NCI-H146 (cell line): Measurements from ENCODE around the gene CETP.
"Not testable (repeated sequence)": the region's sequence is repeated elsewhere in the genome, so short reads cannot be mapped to it uniquely, and the experiment has no call there.

Experiments used
- DNase-seq: peaks from one replicate; lab custom pipeline; 2025; lab: John Stamatoyannopoulos, UW

The CETP gene

DNA sequence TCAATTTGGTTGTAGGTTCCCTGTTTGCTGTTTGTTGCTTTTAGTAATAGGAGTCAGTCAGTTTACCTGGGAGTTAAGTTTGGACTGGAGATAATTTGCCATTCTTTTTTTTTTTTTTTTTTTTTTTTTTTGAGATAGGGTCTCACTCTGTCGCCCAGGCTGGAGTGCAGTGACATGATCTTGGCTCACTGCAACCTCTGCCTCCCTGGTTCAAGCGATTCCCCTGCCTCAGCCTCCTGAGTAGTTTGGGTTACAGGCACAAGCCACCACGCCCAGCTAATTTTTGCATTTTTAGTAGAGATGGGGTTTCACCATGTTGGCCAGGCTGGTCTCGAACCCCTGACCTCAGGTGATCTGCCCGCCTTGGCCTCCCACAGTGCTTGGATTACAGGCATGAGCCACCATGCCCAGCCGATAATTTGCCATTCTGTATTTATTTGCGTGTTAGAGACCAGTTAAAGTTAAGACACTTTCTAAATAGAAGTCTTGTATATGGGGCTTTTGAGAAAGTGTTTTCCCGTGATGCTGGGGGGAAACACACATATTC is 27.1 kb upstream of the CETP start:
- not testable (repeated sequence) for DNase-seq

DNA sequence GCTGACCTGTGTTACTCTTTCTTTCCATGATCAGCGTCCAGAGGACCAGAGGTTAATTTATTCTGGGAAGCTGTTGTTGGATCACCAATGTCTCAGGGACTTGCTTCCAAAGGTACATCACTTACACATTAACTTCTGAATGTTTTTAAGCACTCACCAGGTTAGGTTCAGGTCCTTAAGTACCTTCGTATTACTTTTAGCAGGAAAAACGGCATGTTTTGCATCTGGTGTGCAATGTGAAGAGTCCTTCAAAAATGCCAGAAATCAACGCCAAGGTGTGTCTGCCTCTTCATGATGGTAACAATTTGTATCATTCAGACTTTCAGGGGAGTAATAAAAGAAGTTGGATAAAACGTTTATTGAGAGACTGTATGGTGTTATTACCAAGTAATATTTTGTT is 26.5 kb upstream of the CETP start:
- no peak for DNase-seq

DNA sequence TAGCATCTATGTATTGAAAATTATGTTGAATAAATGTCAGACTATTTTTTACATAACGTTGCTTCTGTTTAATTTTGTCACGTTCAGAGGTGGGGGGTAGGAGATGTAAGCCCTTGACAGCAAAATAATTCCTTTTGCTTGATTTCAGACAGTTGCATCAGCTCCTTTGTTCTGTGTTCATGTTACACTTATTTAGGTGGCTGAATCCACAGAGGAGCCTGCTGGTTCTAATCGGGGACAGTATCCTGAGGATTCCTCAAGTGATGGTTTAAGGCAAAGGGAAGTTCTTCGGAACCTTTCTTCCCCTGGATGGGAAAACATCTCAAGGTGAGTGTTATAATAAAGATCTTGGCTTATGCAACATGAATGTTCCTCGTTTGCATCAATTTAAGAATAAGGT is 25.3 kb upstream of the CETP start:
- no peak for DNase-seq

DNA sequence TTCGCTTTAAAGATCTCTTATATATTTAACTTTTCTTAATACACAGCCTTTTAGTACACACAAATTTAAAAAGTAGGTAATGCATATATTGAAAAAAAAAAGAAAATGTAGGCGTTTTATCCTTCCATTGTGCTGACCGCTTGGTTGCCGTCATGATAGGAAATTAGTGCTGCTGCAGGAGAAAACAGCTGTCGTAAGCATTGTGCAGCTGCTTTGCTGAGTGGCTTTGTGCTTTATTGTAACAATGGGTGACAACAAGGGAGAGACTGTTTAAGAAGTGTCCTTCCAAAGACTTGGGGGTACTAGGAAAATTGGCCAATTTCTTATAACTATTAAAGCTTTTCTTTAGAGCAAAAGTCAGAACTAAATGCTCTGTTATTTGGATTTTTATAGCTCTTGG is 24.8 kb upstream of the CETP start:
- no peak for DNase-seq

- DNase-seq = no peak
Measured at GRCh38 chr16:56938664-56939513, 22.9 kb upstream of the CETP start.

DNA sequence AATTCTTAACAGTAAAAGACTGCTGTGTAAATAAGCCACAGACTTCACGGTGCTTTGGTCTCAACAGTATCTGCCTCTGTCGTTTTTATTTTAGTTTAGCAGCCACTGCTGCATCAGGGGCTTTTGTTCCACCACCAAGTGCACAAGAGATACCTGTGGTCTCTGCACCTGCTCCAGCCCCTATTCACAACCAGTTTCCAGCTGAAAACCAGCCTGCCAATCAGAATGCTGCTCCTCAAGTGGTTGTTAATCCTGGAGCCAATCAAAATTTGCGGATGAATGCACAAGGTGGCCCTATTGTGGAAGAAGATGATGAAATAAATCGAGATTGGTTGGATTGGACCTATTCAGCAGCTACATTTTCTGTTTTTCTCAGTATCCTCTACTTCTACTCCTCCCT is 21.9 kb upstream of the CETP start:
- peak; percentile 42 for DNase-seq

- no peak for DNase-seq
Measured at GRCh38 chr16:56941092-56941491, 20.7 kb upstream of the CETP start.

- DNase-seq = no peak
Measured at GRCh38 chr16:56941856-56942331, 19.9 kb upstream of the CETP start.

GRCh38 chr16:56943761-56944375 is 17.9 kb upstream of the CETP start:
- no peak for DNase-seq

- DNase-seq = no peak
Measured at GRCh38 chr16:56944954-56945839, 16.6 kb upstream of the CETP start.

DNA sequence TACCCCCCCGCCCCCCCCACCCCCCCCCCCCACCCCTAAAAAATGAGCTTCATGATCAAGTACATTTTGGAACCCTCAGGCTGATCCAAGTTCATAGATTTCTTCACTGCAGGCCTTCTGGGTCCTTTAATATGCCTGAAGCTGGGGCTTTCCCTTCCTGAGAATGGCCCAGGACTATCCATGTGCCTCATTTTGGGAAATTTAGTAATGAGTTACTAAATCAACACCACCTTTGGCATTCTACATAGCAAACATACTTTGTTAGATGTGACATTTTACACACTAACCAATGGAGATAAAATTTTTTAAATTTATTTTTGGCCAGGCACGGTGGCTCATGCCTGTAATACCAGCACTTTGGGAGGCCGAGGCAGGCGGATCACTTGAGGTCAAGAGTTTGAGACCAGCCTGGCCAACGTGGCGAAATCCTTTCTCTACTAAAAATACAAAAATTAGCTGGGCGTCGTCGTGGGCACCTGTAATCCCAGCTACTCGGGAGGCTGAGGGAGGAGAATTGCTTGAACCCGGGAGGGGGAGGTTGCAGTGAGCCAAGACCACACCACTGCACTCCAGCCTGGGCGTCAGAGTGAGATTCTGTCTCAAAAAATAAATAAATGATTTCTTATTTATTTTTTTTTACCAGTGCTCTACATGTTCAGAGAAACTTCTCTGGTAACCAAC is 15.8 kb upstream of the CETP start:
- no peak for DNase-seq

DNA sequence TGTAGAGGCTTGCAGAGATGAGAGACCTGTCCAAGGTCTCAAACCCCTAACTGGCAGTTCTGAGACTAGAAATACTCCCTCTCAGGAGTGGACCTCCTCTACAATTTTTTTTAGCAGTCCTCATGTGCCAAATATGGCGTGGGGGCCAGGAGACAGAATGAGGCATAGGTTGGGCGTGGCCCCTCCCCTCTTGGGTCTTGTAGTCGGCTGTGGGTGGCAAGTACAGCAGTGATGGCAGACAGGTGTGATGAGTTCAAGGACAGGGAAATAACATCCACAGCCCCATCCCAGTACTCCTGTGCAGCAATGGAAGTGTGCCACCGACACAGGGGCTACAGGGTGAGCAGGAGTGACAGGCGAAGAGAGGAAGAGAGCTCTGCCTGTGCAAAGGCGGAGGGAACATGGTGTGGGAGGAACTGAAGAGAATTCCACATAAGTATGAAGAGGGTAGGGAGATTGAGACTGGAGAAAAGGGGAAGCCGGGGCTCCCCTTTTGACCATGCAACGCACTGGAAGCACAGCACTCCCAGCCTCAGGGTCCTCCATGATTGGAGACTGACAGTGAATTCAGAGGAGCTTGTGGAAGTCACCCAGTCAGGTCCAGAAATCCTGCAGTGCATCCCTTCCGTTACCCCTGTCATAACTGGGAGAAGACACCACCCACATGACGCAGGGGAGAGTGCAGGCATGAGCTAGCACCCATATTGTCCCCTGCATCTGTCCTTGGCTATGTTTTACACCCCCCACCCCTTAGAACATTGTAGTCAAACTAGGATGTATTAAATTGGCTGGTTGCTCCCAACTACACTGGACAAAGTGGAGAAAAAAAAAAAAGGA is 14.8 kb upstream of the CETP start:
- no peak for DNase-seq

GRCh38 chr16:56947604-56947995 is 14.2 kb upstream of the CETP start:
- no peak for DNase-seq

GRCh38 chr16:56948234-56948633 is 13.5 kb upstream of the CETP start:
- no peak for DNase-seq

DNA sequence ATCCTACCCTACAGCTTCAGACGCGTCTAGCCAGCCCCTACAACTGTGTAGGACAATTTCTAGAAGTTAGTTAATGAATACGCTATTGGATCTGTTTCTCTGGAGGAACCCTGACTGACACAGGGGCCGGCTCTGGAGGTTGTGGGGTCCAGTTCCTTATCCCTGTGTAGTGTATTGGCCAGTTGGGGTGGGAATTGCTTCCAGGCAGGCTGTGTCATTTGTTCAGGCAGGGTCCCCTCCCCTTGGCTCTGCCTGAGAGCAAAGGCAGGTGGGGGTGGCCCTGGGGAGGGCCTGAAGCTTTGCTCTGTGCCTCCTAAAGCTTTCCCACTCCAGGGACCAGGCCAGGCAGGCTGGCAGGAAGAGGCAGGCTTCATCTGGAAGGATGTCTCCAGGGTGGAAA is 11.7 kb upstream of the CETP start:
- no peak for DNase-seq

DNA sequence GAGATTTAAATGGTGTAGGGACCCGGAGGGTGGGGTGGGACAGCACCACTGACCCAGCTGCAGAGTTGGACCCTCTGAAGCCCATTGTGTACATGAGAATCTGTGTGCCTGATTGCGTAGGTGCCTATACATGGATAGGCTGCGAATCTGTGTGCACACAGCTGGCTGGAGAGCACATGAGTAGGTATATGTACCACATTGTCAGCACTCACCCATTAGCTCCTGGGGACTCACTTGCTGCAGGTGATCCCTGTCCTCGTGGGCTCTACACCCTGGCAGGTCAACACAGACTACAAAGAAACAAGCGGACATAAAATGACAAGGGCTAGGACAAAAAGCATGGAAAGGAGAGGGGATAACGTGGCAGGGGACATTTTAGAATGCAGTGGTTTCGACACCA is 11.3 kb upstream of the CETP start:
- DNase-seq = no peak

DNA sequence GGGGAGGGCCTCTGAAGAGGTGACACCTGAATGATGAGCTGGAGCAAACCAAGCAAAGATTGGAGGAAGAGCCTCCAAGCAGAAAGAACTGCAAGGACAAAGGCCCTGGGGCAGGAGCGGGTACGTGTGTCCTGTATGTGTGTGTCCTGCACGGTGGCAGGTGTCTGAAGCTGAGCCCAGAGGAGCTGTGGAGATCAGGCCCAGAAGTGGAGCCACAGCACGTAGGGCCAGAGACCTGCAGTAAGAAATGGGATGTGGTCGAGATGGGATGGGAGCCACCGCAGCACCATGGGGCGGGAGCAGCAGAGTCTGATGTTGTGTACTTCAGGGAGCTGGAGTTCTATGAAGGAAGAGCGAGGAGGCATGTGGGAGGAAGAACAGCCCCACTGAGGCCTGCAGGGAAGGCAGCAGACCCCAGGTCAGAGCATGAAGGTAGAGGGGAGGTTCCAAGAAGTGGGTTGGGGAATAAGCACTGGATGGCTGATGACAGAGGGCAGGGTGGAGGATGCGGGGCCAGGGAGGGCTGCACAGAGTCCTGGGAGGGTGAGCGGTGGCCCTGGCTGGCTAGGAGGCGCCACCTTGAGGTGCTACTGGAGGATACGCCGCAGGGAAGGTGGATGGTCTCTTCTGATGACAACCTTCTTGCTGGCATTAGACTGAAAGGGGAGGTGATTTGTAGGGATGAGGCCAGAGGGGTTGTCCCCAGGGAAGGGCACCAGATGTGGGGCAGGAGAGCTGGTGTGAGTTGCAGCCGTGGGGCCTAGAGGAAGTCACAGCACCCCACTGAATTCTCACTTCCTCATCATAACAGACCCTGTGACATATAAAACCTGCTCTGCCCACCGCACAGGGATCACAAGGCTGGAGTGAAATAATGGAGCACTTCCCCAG is 10.6 kb upstream of the CETP start:
- DNase-seq = peak; percentile 50

GRCh38 chr16:56953006-56953405 is 8.7 kb upstream of the CETP start:
- DNase-seq = no peak

GRCh38 chr16:56956076-56956475 is 5.7 kb upstream of the CETP start:
- DNase-seq = no peak

DNA sequence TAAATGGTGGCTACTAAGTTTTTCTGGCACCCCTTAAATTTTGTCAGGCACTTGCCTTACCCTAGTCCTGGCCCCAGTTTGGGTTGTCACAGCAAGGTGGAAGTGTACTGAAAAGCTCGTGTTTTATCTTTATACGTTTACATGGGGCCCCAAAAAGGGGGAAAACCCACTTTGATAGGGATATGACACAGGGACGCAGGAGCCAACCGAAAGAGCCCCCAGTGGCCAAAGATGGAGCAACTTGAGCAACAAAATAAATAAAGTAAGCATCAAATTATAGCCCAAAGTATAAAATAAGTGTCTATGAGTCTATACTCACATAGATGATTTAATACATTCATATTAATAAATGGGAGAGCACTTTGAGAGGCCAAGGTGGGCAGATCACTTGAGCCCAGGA is 5.0 kb upstream of the CETP start:
- no peak for DNase-seq
